DND-41 (cell line): ENCODE measurements around the gene GOLGA1.

Experiments
- EZH2 ChIP-seq: IDR thresholded peaks from 3 replicates; pipeline ENCODE4 v1.6.1; 2012; ENCODE audit warnings: borderline replicate concordance, low read depth, mild to moderate bottlenecking, moderate library complexity, low read length, inconsistent platforms; ENCODE audit not compliant: severe bottlenecking
- TF ChIP-seq, protein P1 (sequence below): IDR thresholded peaks from 2 replicates; pipeline ENCODE4 v1.5.1; 2012; ENCODE audit warnings: borderline replicate concordance, low read length, moderate library complexity, mild to moderate bottlenecking; ENCODE audit not compliant: poor library complexity, severe bottlenecking; ENCODE audit errors: extremely low read depth

DNA sequence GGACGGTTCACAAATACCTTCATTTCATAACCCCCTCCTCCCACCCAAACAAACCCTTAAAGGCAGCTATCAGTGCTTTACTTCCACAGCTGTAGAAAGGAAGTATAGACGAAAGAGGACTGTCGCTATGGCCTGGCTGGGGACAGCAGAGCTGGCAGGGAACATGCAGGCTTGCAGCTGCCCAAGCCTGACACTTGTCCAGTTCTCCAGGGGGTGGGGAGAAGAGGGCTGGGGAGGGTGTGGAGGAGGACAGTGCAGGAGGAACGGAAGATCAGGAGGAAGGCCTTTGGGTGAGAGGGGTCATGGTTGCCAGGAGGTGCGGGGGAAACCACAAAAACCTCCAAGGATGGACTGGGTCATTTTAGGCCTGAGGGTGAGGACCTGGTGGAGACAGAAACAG lies 53.1 kb downstream of the GOLGA1 start:
- TF ChIP-seq, protein P1, sequence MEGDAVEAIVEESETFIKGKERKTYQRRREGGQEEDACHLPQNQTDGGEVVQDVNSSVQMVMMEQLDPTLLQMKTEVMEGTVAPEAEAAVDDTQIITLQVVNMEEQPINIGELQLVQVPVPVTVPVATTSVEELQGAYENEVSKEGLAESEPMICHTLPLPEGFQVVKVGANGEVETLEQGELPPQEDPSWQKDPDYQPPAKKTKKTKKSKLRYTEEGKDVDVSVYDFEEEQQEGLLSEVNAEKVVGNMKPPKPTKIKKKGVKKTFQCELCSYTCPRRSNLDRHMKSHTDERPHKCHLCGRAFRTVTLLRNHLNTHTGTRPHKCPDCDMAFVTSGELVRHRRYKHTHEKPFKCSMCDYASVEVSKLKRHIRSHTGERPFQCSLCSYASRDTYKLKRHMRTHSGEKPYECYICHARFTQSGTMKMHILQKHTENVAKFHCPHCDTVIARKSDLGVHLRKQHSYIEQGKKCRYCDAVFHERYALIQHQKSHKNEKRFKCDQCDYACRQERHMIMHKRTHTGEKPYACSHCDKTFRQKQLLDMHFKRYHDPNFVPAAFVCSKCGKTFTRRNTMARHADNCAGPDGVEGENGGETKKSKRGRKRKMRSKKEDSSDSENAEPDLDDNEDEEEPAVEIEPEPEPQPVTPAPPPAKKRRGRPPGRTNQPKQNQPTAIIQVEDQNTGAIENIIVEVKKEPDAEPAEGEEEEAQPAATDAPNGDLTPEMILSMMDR = no peak
- TF ChIP-seq EZH2 = no peak
